ENCODE results near the gene CXorf66.

GRCh38 chrX:139930401-139930800, 34.9 kb downstream of the CXorf66 start:
- TF ChIP-seq CTCF (IDR thresholded peaks at IDR 0.05) (no peak), POLR2AphosphoS5 (IDR thresholded peaks at IDR 0.05) (no peak)
